Endothelial cell of umbilical vein (primary cell): ENCODE results near the gene C14orf119. TPM values are rescaled to one million over a fixed set of nuclear protein-coding genes. Genes with fewer than 3 reads are reported as not detected.

Source experiments
- BruUV-seq: library from RNA; stranded (reverse); fragments of 400-500 nt; replicated peaks from 2 replicates; lab custom pipeline; 2021; lab: Mats Ljungman, UMichigan
- CTCF ChIA-PET: fragments of 300-600, 350-600 bp; sonication (Branson Sonifier 250); formaldehyde crosslinking; loops from one replicate; lab custom pipeline; 2021; ENCODE audit warnings: antibody characterized with exemption, inconsistent platforms; lab: Charles Lee
- POLR2A ChIA-PET: fragments of 300-600, 350-600 bp; sonication (Branson Sonifier 250); formaldehyde crosslinking; loops from one replicate; lab custom pipeline; 2021; ENCODE audit warnings: antibody characterized with exemption, inconsistent platforms; lab: Charles Lee
- DNase-seq: peaks from one replicate; pipeline ENCODE4 v3.0.0-alpha.2; 2011; ENCODE audit warnings: low read depth, low spot score
- FAIRE-seq: peaks from 2 replicates; lab custom pipeline; 2011; peaks lifted over from hg19 to GRCh38; lab: Jason Lieb, UNC
- H2AFZ ChIP-seq: 2 replicates; pipeline ENCODE4 v1.6.0; 2012; ENCODE audit warnings: low read depth, low read length, control low read depth, inconsistent platforms
- H3K27ac ChIP-seq: 2 replicates; pipeline ENCODE4 v1.5.1; 2011; ENCODE audit warnings: low read depth, mild to moderate bottlenecking, control low read depth, low read length, moderate library complexity; ENCODE audit not compliant: insufficient read depth
- H3K27me3 ChIP-seq, 2 experiments: 2 replicates each; pipeline versions ENCODE4 v1.6.0 to v1.6.1; 2011; ENCODE audit warnings: low read length in 2 of 2, mixed read lengths in 1 of 2; ENCODE audit not compliant: control insufficient read depth in 2 of 2, insufficient read depth in 2 of 2
- H3K36me3 ChIP-seq, 2 experiments: 2 replicates in 1 of 2; 3 replicates in 1 of 2; pipeline ENCODE4 v1.5.1; 2011; ENCODE audit warnings: low read length in 2 of 2, mild to moderate bottlenecking in 1 of 2, moderate library complexity in 1 of 2; ENCODE audit not compliant: control insufficient read depth in 2 of 2, insufficient read depth in 2 of 2; ENCODE audit errors: extremely low read depth in 1 of 2
- H3K4me1 ChIP-seq: 3 replicates; pipeline ENCODE4 v1.5.1; 2011; ENCODE audit warnings: mild to moderate bottlenecking, low read length; ENCODE audit not compliant: control insufficient read depth, insufficient read depth; ENCODE audit errors: extremely low read depth
- H3K4me2 ChIP-seq: 2 replicates; pipeline ENCODE4 v1.6.1; 2011; ENCODE audit warnings: low read length, control low read depth, mixed read lengths; ENCODE audit not compliant: insufficient read depth
- H3K4me3 ChIP-seq, 3 experiments: fragments of 200-600 bp in 1 of 3; sonication (generic), shearing (Covaris generic) in 1 of 3; replicated peaks in 1 of 3; 2 replicates each; pipeline ENCODE4 v1.5.1; 2011 to 2016; ENCODE audit warnings: control low read depth in 3 of 3, low read length in 3 of 3, mild to moderate bottlenecking in 2 of 3, inconsistent platforms in 1 of 3, low read depth in 1 of 3, moderate library complexity in 1 of 3; ENCODE audit not compliant: insufficient read depth in 1 of 3
- H3K79me2 ChIP-seq: 2 replicates; pipeline ENCODE4 v1.6.0; 2012; ENCODE audit warnings: low read length, inconsistent platforms; ENCODE audit not compliant: control insufficient read depth, insufficient read depth
- H3K9ac ChIP-seq: replicated peaks from 2 replicates; pipeline ENCODE3; 2011; ENCODE audit warnings: low read length, control low read depth; ENCODE audit not compliant: insufficient read depth; ENCODE audit errors: extremely low read depth
- H3K9me1 ChIP-seq: replicated peaks from 3 replicates; pipeline ENCODE4 v1.6.0; 2011; ENCODE audit warnings: mild to moderate bottlenecking, low read length; ENCODE audit not compliant: control insufficient read depth, insufficient read depth; ENCODE audit errors: extremely low read depth
- H3K9me3 ChIP-seq: replicated peaks from 2 replicates; pipeline ENCODE4 v1.5.1; 2012; ENCODE audit warnings: low read length, inconsistent platforms; ENCODE audit not compliant: control insufficient read depth, insufficient read depth
- H4K20me1 ChIP-seq: replicated peaks from 2 replicates; pipeline ENCODE3; 2011; ENCODE audit warnings: mild to moderate bottlenecking, low read length; ENCODE audit not compliant: control insufficient read depth, insufficient read depth; ENCODE audit errors: extremely low read depth
- CTCF ChIP-seq, 2 donors: IDR thresholded peaks; 1 replicate in 1 of 2; 2 replicates in 1 of 2; pipeline ENCODE4 v1.5.1; 2011; ENCODE audit warnings: low read length in 2 of 2, mild to moderate bottlenecking in 2 of 2, moderate library complexity in 2 of 2, control low read depth in 1 of 2, inconsistent platforms in 1 of 2, low read depth in 1 of 2; ENCODE audit not compliant: insufficient read depth in 1 of 2; ENCODE audit errors: extremely low read depth in 1 of 2
- EZH2 ChIP-seq: IDR thresholded peaks from 2 replicates; pipeline ENCODE4 v1.6.1; 2012; ENCODE audit warnings: borderline replicate concordance, low read depth, mild to moderate bottlenecking, moderate library complexity, low read length, inconsistent platforms; ENCODE audit not compliant: severe bottlenecking
- FOS ChIP-seq: IDR thresholded peaks from 2 replicates; pipeline ENCODE4 v1.6.1; 2011; ENCODE audit warnings: mild to moderate bottlenecking, low read length, moderate library complexity, borderline replicate concordance; ENCODE audit not compliant: insufficient read depth
- GATA2 ChIP-seq: IDR thresholded peaks from 2 replicates; pipeline ENCODE4 v1.7.0; 2011; ENCODE audit warnings: low read depth, mild to moderate bottlenecking, moderate library complexity, mixed read lengths, low read length; ENCODE audit not compliant: insufficient read length, insufficient read depth
- JUN ChIP-seq: IDR thresholded peaks from 2 replicates; pipeline ENCODE4 v1.6.1; 2011; ENCODE audit warnings: borderline replicate concordance, low read depth; ENCODE audit not compliant: insufficient read length, insufficient read depth
- MAX ChIP-seq: IDR thresholded peaks from 2 replicates; pipeline ENCODE4 v1.6.1; 2011; ENCODE audit not compliant: insufficient read depth, insufficient read length
- MYC ChIP-seq: IDR thresholded peaks from one replicate; pipeline ENCODE4 v1.6.1; 2011; ENCODE audit warnings: mild to moderate bottlenecking, low read depth, low read length
- POLR2A ChIP-seq: IDR thresholded peaks from 2 replicates; pipeline ENCODE4 v1.6.1; 2012; ENCODE audit warnings: low read depth, mild to moderate bottlenecking, control low read depth, low read length
- POLR2AphosphoS5 ChIP-seq: IDR thresholded peaks from 2 replicates; pipeline ENCODE4 v1.6.1; 2012; ENCODE audit warnings: low read depth, mild to moderate bottlenecking, control low read depth, low read length, moderate library complexity; ENCODE audit not compliant: insufficient read depth
- dilution Hi-C: fragments of 300-500 bp; cut with MboI; formaldehyde crosslinking; loops from one replicate; pipeline ENCODE4 v1.15.0; 2019; ENCODE audit warnings: low sequenced_read_pairs; ENCODE audit not compliant: extremely low pct_ligation_motif_present
- intact Hi-C: fragments of 100-400 bp; cut with micrococcal nuclease; formaldehyde crosslinking; loops from one replicate; pipeline ENCODE4 v1.10.0; 2022
- polyA plus RNA-seq, 4 experiments: library from polyadenylated mRNA; depleted of rRNA in 3 of 4; stranded (reverse) in 3 of 4; unstranded in 1 of 4; fragments of >200 nt; gene quantifications; 2 replicates each; pipeline versions ENCODE4 v1.2.1 to v1.2.3, GENCODE V29; 2011 to 2012; ENCODE audit warnings: missing spikeins in 1 of 4
- total RNA-seq: library from RNA; stranded (reverse); gene quantifications from 2 replicates; pipeline ENCODE4 v1.2.3, GENCODE V29; 2021

Gene C14orf119
- total and polyA plus RNA-seq, 2 donors (not counting 3 experiments of a cell fraction or from before 2014, with no cell fraction given): 58.3 to 60.5 TPM

GRCh38 chr14:23093104-23093503, 2.2 kb upstream of the C14orf119 start:
- dilution Hi-C loops (no loop called here), intact Hi-C loops (no loop called here)
- Histone ChIP-seq H3K36me3 (peaks cover 12 to 33% of the 10 kb centered on the region in 2 experiments), H3K9ac (no peak overlapping the region), H4K20me1 (peaks cover 4% of the 10 kb centered on the region), H3K4me3 (no peak overlapping the region), H3K9me3 (no peaks in the 10 kb centered on the region), H3K4me1 (peaks cover 36% of the 10 kb centered on the region), H3K79me2 (peaks cover 75% of the 10 kb centered on the region), H3K4me2 (peak overlapping the region; percentile 99), H3K27ac (no peak overlapping the region), H3K9me1 (no peaks in the 10 kb centered on the region), H3K27me3 (no peaks in the 10 kb centered on the region), H2AFZ (no peak overlapping the region)
- ChIA-PET CTCF (interaction anchor here (1.2 to 4.6 kb wide), 4 partner anchors 12 to 25 kb away, joined by 4 to 43 read pairs (median 18); no protein-coding TSS in a partner anchor), POLR2A (no interaction called here)
- no peak for DNase-seq
- FAIRE-seq: no peak
- TSS peak; percentile 31 for BruUV-seq
- no peak for TF ChIP-seq POLR2AphosphoS5
- TF ChIP-seq FOS: no peak
- no peak for TF ChIP-seq EZH2
- TF ChIP-seq MYC: no peak
- TF ChIP-seq POLR2A: no peak
- TF ChIP-seq MAX: no peak
- no peak for TF ChIP-seq GATA2
- TF ChIP-seq CTCF (IDR thresholded peaks at IDR 0.05; ENCODE audit: extremely low read depth in 1 of 2, insufficient read depth in 1 of 2, low read depth in 1 of 2, low read length in 2 of 2): no peak
- TF ChIP-seq JUN: no peak
